Smooth muscle cell (in vitro differentiated cells): ENCODE data around the gene DNAI1. TPM values are rescaled to one million over a fixed set of nuclear protein-coding genes. Genes with fewer than 3 reads are reported as not detected.

Source experiments
- DNase-seq: peaks from one replicate; lab custom pipeline; 2025; ENCODE audit not compliant: unreplicated experiment; lab: John Stamatoyannopoulos, UW
- H2AFZ ChIP-seq: fragments of 200-600 bp; sonication (generic); 2 replicates; pipeline ENCODE4 v1.6.0; 2016; ENCODE audit warnings: antibody characterized with exemption, low read depth, mild to moderate bottlenecking
- H3F3A ChIP-seq: fragments of 200-600 bp; sonication (generic); 2 replicates; pipeline ENCODE4 v1.6.0; 2017; ENCODE audit warnings: antibody characterized with exemption, low read depth
- H3K27ac ChIP-seq: fragments of 200-600 bp; sonication (generic); 2 replicates; pipeline ENCODE4 v1.5.1; 2016; ENCODE audit warnings: low read depth, mild to moderate bottlenecking
- H3K27me3 ChIP-seq: fragments of 200-600 bp; sonication (generic); 2 replicates; pipeline ENCODE4 v1.6.1; 2016; ENCODE audit warnings: low read depth, mild to moderate bottlenecking
- H3K36me3 ChIP-seq: fragments of 200-600 bp; sonication (generic); 2 replicates; pipeline ENCODE4 v1.5.1; 2016; ENCODE audit warnings: low read depth
- H3K4me1 ChIP-seq: fragments of 200-600 bp; sonication (generic); 2 replicates; pipeline ENCODE4 v1.5.1; 2016; ENCODE audit warnings: low read depth
- H3K4me2 ChIP-seq: fragments of 200-600 bp; sonication (generic); 2 replicates; pipeline ENCODE4 v1.6.0; 2016; ENCODE audit warnings: mild to moderate bottlenecking
- H3K4me3 ChIP-seq: fragments of 200-600 bp; sonication (generic); 2 replicates; pipeline ENCODE4 v1.5.1; 2016; ENCODE audit warnings: mild to moderate bottlenecking
- H3K79me2 ChIP-seq: fragments of 200-600 bp; sonication (generic); 2 replicates; pipeline ENCODE4 v1.6.0; 2016; ENCODE audit warnings: low read depth, mild to moderate bottlenecking
- H3K9ac ChIP-seq: fragments of 200-600 bp; sonication (generic); 2 replicates; pipeline ENCODE4 v1.6.0; 2016; ENCODE audit warnings: low read depth
- H3K9me3 ChIP-seq: fragments of 200-600 bp; sonication (generic); replicated peaks from 2 replicates; pipeline ENCODE4 v1.5.1; 2016; ENCODE audit warnings: low read depth
- H4K20me1 ChIP-seq: fragments of 200-600 bp; sonication (generic); 2 replicates; pipeline ENCODE4 v1.6.0; 2016; ENCODE audit warnings: low read depth
- CTCF ChIP-seq: fragments of 200-600 bp; sonication (generic); IDR thresholded peaks from 2 replicates; pipeline ENCODE4 v1.5.1; 2017; ENCODE audit warnings: borderline replicate concordance, mild to moderate bottlenecking, antibody characterized with exemption; ENCODE audit not compliant: insufficient read depth, poor library complexity, severe bottlenecking
- WGBS: methylation state at CpG from one replicate; pipeline ENCODE4 v1.1.7; 2016; ENCODE audit warnings: low lambda C conversion rate; 5-methylcytosine and 5-hydroxymethylcytosine counted together
- polyA plus RNA-seq: library from polyadenylated mRNA; unstranded; fragments of >200 nt; fragmentation: Nextera tagmentation; extraction: Ambion mirVana; gene quantifications from 2 replicates; pipeline ENCODE4 v1.2.1, GENCODE V29; 2016
- total RNA-seq: library from RNA; depleted of rRNA; stranded (reverse); fragments of >200 nt; gene quantifications from 2 replicates; pipeline ENCODE4 v1.2.3, GENCODE V29; 2014

The DNAI1 gene
- total and polyA plus RNA-seq, 2 experiments from 2014 or later = 0.31 TPM; not detected in 1

GRCh38 chr9:34498553-34498952 lies 39.9 kb downstream of the DNAI1 start:
- 55% methylated on average over 3 of the region's 3 CpGs for WGBS
- Histone ChIP-seq H3K27ac (no peak overlapping the region), H3K4me2 (no peak overlapping the region), H3K9ac (no peak overlapping the region), H3K4me1 (no peaks in the 10 kb centered on the region), H3K36me3 (no peaks in the 10 kb centered on the region), H3K4me3 (no peak overlapping the region), H3K79me2 (no peaks in the 10 kb centered on the region), H3K9me3 (no peaks in the 10 kb centered on the region), H3F3A (no peaks in the 10 kb centered on the region), H3K27me3 (peaks cover 13% of the 10 kb centered on the region), H4K20me1 (no peaks in the 10 kb centered on the region), H2AFZ (no peak overlapping the region)
- no peak for DNase-seq
- no peak for TF ChIP-seq CTCF

GRCh38 chr9:34499076-34499475 lies 40.5 kb downstream of the DNAI1 start:
- Histone ChIP-seq H3K4me2 (no peak overlapping the region), H3K9ac (no peak overlapping the region), H3K4me3 (no peak overlapping the region), H3K9me3 (no peaks in the 10 kb centered on the region), H2AFZ (no peak overlapping the region), H3K79me2 (no peaks in the 10 kb centered on the region), H3K27ac (no peak overlapping the region), H3K27me3 (peaks cover 13% of the 10 kb centered on the region), H3K4me1 (no peaks in the 10 kb centered on the region), H4K20me1 (no peaks in the 10 kb centered on the region), H3K36me3 (no peaks in the 10 kb centered on the region), H3F3A (no peaks in the 10 kb centered on the region)
- WGBS = 73% methylated on average over 2 of the region's 2 CpGs
- TF ChIP-seq CTCF = no peak
- DNase-seq = no peak

- Histone ChIP-seq H3K27me3 (peaks cover 13% of the 10 kb centered on the region), H3K27ac (no peak overlapping the region), H3K4me3 (no peak overlapping the region), H3K9me3 (no peaks in the 10 kb centered on the region), H2AFZ (no peak overlapping the region), H3F3A (no peaks in the 10 kb centered on the region), H3K4me1 (no peaks in the 10 kb centered on the region), H3K36me3 (no peaks in the 10 kb centered on the region), H4K20me1 (no peaks in the 10 kb centered on the region), H3K79me2 (no peaks in the 10 kb centered on the region), H3K9ac (no peak overlapping the region), H3K4me2 (no peak overlapping the region)
- DNase-seq = peak; percentile 26
- WGBS = 8% methylated on average over 6 of the region's 6 CpGs
- TF ChIP-seq CTCF = peak; percentile 98
Observed at GRCh38 chr9:34500623-34501267, 42.1 kb downstream of the DNAI1 start.

- WGBS = 88% methylated on average over 2 of the region's 2 CpGs
- peaks cover 13% of the 10 kb centered on the region for H3K27me3 ChIP-seq
Observed at GRCh38 chr9:34501372-34501771, 42.8 kb downstream of the DNAI1 start.

More at GRCh38 chr9:34501372-34501771, 42.8 kb downstream of the DNAI1 start:
- H3K4me2 ChIP-seq = no peak overlapping the region
- H3F3A ChIP-seq = no peaks in the 10 kb centered on the region
- no peaks in the 10 kb centered on the region for H3K9me3 ChIP-seq
- H3K9ac ChIP-seq = no peak overlapping the region
- H3K4me1 ChIP-seq = no peaks in the 10 kb centered on the region
- H2AFZ ChIP-seq = no peak overlapping the region
- H4K20me1 ChIP-seq = no peaks in the 10 kb centered on the region
- H3K4me3 ChIP-seq = no peak overlapping the region
- DNase-seq = no peak
- no peak for TF ChIP-seq CTCF
- no peaks in the 10 kb centered on the region for H3K36me3 ChIP-seq
- no peak overlapping the region for H3K27ac ChIP-seq
- H3K79me2 ChIP-seq = no peaks in the 10 kb centered on the region
